Stimulated activated CD4-positive, alpha-beta T cell treated with anti-CD3 and anti-CD28 coated beads, Interleukin-15, amount 100 ng/mL, for 1 hour (primary cell): ENCODE results near the gene GFPT1.
"Not testable (repeated sequence)": the region's sequence is repeated elsewhere in the genome, so short reads cannot be mapped to it uniquely, and the experiment has no call there.

Experiments
- DNase-seq, 2 donors: peaks; one replicate each; pipeline ENCODE4 v3.0.0-alpha.2; 2020; ENCODE audit warnings: low read depth in 1 of 2, low spot score in 1 of 2

GFPT1 gene

DNA sequence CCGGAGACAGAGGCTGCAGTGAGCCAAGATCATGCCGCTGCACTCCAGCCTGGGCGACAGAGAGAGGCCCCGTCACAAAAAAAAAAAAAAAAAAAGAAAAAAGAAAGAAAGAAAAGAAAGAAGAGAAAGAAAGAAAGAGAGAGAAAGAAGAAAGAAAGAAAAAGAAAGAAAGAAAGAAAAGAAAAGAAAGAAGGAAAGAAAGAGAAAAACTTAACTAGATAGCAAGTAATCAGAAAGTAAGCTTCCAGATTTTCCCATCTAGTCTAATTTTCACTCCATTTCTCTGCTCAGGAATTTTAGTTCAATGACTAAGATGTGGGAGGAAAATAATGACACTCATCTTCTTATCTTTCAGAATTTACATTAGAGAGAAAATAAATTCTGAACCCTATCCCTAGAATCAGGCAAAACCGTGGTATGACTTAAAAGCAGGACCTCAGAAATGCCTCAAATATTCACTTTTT, 2.4 kb downstream of the GFPT1 start:
- DNase-seq: no peak

DNA sequence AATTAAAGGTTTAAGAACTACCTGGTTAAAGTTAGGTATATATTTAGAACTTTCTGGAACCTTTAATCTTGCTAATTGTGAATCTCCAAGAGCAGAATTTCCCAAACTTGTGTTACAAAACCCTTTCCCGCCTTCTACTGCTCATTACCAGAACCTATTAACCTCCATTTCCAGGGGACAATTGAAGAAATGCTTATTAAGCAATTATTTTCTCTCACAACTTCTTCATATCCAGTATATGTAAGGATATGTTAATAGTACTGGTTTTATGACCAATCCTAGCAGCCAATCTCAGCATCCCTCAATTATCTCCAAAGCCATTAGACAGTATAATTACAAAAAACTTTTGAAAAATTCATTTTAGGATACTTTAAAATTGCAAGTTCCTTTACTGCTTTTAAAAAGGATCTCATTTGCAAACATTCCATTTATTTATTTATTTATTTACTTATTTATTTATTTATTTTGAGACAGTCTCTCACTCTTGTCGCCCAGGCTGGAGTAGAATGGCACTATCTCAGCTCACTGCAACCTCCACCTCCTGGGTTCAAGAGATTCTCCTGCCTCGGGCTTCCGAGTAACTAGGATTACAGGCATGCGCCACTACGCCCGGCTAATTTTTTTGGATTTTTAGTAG, 3.7 kb downstream of the GFPT1 start:
- DNase-seq: no peak

DNA sequence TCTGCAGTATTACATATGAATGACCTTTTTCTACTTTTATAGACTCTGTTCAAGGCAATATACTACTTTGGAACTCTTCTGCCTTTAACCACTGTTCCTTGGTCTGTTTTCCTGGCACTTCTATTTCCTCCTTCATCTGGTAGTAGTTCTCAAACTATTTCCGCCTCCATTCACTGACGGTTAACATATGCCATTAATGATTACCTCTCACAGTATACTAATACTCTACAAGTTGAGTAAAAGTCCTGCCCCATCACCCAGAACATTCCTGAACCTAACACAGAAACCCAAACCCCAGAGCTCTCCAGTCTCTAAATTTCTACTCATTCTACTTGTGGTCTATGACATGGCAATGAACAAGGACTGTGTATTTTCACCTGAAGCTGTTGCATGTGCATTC, 4.5 kb downstream of the GFPT1 start:
- no peak for DNase-seq

DNA sequence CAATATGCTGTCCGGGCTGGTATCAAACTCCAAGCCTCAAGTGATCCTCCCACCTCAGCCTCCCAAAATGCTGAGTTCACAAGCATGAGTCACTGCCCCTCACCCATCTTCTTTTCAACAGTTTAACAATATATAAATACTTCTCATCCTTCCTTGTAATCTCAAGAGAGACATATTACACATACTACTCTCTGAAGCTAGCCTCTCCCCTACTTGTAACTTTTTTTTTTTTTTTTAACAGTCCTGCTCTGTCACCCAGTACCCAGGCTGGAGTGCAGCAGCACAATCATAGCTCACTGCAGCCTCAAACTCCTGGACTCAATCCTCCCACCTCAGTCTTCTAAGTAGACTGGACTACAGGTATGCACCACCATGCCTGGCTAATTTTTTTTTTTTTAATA, 5.7 kb downstream of the GFPT1 start:
- no peak for DNase-seq

DNA sequence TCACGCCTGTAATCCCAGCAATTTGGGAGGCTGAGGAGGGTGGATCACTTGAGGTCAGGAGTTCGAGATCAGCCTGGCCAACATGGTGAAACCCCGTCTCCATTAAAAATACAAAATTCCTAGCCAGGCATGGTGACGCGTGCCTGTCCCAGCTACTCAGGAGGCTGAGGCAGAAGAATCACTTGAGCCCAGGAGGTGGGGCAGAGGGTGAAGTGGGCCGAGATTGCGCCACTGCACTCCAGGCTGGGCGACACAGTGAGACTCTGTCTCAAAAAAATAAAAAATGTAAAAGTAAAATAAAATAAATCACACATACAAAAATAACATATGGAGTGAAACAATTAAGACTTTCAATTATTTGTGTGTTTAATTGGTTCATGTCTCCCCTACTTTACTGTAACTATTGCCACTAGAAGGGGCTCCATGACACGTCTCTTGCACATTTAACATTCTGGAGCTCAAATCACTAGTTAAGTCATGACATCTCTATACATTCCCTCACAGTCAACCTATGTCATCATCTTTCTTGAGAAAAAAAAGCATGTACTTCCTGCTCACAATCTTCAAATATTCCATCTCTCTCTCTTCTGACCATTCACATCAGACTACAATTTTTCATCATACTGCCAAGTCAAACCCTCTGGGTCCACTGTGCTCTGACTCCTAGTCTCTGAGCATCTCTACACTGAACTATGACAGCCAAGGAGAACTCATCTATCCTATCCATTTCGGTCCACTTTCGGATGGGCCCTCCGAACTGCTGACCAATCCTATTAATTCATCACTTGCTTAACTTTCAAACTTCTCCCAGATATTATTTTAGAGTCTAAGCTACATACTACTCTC, 6.7 kb downstream of the GFPT1 start:
- no peak for DNase-seq

DNA sequence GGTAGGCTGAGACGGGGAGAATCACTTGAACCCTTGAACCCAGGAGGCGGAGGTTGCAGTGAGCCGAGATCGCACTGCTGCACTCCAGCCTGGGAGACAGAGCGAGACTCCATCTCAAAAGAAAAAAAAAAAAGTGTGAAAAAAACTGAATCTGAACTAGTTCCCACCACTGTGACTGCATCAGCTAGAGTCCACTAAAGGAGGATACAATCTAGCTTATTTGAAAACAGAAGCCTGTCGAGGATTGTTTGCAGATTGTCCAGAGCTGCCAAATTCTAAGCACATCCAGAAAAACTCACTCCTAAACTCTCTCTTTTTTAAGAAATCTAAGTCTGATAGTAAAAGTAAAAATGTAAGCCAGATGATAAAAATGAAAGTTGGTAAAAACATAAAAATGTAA, 10.6 kb downstream of the GFPT1 start:
- DNase-seq: no peak

DNA sequence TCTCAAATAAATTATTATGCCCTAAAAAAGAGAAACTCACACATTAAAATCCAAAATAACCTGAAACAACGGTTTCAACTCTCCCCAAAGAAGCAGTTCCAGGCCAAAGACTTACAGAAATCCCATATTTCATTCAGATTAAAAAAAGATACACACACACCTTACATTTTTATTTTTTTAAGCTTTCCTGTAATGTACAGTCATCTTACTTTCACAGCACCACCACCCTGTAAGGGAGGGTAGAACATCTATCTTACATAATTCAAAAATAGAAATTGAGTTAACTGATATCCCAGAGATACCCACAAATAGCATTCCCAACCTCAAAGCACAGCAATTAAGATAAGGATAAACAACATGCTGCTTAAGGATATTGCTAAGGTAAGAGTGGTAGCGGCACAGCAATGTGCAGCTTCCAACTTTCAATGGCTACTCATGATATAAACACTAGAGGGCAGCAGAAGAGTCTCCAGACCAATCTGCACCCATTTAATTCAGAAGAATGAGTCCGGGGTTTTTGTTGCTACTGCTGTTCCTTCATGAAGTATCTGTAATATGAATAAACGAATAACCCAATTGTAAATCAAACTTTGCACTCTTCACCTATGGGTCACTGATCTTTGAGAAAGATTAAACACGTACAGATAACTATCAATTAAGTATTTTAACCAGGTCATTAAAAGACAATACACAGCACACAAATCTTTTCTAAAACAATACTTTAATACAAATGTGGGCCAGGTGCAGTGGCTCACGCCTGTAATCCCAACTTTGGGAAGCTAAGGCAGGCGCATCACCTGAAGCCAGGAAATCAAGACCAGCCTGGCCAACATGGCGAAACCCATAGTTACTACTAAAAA, 11.3 kb downstream of the GFPT1 start:
- no peak for DNase-seq

DNA sequence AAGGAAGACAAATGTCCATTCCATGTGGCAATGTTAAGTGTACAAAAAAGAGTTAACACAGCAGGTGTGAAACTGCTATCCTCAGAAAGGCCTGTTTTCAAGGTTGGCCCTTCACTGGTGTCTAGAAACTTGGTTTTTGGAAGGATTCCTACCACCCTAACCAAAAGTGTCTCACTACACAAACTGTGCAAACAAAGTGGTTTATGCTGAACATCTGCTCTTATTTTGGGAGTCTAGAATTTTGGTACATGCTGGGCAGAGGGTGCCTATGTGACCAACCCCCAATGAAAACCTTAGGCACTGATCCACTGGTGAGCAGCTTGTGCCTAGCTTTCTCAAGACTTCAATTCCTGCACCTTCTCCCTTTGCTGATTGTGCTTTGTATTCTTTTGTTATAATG, 14.3 kb downstream of the GFPT1 start:
- no peak for DNase-seq

DNA sequence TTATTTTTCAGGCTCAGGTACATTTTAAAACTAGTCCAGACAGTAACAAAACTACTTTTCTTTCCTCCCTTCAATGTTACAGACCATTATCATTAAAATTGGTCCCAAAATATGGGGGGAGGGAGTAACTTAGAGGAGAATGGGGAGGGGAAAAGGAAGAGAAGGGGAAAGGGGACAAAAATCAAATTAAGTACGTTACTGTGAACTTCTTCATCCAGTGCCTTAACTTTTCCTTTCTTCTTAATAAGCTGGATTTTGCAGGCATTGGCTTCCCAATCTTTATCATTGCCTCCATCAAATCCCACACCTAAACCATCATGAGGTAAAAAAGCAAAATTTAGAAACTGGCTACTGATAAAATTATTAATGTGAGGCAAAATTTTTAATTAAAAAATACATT, 17.2 kb downstream of the GFPT1 start:
- no peak for DNase-seq

DNA sequence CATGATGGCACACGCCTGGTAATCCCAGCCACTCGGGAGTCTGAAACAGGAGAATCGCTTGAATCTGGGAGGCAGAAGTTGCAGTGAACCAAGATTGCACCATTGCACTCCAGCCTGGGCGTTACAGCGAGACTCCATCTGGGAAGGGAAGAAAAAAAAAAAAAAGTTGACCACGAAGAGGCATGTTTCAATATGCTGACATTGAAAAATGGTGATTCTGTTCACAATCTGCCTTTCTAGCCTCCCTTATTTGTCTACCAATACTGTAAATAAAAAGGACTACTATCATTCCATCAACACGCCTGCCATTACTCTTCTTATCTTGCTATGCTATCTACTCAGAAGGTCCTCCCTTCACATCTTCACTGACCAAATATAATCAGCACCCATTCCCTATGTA, 18.4 kb downstream of the GFPT1 start:
- DNase-seq: no peak

DNA sequence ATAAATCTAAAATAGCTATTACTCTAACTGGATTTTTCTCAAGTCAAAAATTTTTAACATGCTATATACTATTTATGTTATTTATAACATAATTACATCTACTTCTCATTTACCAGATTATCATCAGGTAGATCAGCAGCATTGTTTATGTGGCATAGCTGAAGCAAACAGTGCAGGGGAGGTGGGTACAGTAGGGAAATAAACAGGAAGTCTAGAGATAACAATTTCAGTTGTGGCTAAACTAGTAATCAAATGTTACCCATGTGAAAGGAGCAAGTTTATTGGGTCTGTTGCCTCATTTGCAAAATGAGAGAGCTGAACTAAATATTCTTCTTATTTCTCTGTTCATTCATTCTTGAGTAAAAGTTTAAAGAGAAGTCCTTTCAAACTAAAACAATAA, 27.7 kb downstream of the GFPT1 start:
- no peak for DNase-seq

DNA sequence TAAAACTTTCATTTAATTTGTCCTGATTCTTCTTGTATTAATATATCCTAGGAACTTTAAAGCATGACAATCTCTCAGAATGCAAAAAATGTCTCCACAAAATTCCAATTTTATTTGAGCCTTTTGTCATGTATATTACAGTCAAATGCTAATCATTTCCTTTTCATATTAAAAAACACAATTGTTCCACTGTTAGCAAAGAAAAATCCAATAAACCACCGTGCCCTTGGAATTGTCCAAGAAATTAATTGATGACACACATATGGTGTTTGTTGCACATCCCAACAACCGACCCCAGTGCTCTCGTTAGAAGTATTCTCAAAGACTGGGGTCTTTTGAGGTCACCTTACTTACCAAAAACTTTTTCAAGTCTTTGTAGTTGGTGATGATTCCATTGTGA, 28.1 kb downstream of the GFPT1 start:
- DNase-seq: no peak

DNA sequence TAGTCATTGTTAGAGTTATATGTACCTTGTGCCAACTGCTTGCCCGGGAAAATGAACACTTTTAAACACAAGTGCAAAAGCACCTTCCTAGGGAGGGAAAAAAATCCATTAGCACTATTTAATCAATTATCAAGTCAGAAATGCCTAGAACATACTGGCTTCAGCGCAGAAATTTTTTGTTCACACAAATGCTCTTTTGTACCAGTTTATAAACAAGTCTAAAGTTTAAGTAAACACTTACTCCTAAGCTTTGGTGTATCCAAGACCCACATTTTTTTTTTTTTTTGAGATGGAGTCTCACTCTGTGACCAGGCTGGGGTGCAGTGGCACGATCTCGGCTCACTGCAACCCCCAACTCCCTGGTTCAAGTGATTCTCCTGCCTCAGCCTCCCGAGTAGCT, 30.6 kb downstream of the GFPT1 start:
- DNase-seq: no peak

DNA sequence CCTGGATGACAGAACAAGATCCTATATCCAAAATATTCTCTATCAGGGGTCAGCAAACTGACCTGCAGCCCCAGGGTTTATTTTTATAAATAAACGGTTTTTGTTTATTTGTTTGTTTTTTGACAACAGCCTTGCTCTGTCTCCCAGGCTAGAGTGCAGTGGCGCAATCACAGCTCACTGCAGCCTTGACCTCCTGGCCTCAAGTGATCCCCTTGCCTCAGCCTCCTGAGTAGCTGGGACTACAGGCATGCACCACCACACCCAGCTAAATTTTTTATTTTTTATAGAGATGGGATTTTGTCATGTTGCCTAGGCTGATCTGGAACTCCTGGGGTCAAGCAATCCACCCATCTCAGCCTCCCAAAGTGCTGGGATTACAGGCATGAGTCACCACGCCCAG, 32.1 kb downstream of the GFPT1 start:
- DNase-seq: not testable (repeated sequence)

DNA sequence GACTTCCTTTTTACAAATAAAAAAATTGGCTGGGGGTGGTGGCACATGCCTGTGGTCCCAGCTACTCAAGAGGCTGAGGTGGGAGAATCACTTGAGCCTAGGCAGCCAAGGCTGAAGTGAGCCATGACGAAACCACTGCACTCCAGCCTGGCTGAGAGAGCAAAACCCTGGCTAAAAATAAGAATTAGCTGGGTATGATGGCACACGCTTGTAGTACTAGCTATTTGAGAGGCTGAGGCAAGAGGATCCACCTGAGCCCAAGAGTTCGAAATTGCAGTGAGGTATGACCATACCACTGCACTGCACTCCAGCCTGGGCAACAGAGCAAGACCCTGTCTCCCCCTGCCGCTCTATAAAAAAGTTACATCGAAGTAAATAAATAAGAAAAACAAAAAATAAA, 33.7 kb downstream of the GFPT1 start:
- no peak for DNase-seq

DNA sequence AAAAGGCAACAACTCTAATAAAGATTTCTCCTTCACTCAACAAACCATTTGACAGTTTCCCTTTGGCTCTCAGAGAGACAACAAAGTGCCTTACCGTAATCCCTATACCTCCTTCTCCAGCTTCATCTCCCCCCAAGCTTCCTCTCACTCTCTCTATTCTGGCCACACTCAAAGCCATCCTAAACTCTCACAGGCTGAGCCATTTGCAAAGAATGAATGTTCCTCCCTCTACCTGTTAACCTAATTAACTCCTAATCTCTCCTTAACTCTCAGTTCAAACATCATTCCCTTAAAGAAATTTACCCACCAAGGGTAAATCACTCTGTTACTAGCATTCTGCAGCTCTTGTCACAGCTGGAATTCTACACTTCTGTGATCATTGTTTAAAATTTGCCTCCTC, 38.2 kb downstream of the GFPT1 start:
- DNase-seq: no peak

DNA sequence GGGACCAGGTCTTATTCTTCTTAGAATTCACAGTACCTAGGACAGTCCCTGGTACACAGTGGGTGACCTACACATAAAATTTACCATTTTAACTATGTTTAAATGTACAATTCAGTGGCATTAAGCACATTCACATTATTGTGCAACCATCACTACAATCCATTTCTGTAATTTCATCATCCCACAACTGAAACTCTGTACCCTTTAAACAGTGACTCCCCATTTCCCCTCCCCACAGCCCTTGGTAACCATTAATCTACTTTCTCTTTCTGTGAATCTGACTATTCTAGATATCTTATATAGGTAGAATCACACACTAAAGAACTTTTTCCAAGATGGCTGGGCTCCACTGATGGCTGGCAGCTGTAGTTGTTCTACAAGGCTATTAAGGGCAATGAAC, 41.6 kb downstream of the GFPT1 start:
- no peak for DNase-seq

DNA sequence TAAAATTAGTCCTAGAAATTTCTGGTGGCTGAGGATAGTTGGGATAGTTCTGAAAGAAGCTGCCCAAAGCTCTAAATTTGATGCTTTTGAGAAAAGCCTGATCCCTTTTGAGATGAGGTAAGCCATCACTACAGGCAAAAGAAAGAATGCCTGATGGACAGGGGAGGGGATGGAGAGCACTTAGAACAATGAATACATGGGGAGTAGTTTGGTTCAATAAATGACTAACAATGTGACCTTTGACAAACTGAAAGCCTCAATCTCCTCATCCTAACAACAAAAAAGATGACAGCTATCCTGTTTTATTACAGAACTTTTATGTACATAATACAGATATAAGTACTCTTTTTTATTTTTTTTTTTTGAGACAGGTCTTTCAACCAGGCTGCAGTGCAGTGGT, 42.7 kb downstream of the GFPT1 start:
- DNase-seq: no peak

DNA sequence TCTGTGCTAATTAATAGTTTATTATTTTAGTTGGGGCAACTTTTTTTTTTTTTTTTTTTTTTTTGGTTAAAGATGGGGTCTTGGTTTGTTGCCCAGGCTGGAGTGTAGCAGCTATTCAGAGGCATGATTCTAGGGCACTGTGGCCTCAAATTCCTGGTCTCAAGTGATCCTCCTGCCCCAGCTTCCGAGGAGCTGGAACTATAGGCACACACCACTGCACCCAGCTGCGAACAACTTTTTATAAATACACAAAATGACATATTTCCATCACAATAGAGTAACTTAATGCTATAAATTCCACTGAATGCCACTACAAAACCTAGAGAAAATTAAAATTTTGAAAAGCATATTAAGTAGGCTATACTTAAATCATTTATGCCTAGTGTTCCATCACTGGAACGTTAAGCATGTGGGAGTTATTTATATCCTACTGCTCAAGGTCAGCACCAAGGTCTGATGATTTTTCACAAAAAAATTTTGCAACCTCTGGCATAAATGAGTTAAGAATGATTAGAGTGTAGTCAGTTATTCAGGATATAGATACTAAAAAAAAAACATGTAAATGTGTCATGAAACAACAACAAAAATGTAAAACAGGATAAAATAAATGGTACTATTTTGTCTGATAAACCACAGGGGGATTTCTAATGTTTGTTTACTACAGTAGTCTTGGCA, 46.8 kb downstream of the GFPT1 start:
- DNase-seq: no peak

DNA sequence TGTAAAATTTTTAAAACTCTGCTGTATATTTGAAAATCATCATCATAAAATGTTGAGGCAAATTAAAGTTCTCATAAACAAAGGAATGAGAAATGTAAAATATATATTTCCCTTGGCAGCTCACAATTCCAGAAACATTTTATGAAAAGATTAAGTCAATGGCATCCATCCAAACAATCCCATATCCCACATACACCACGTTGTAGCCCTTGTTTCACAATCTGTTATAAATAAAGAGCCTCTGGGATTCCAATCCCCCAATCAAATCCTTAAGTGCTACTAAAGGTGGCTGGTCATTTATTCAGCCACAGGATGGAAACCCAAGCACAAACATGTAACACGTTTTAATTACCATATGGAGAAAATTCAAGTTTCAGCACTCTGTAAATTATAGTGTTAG, 51.7 kb downstream of the GFPT1 start:
- DNase-seq: no peak

DNA sequence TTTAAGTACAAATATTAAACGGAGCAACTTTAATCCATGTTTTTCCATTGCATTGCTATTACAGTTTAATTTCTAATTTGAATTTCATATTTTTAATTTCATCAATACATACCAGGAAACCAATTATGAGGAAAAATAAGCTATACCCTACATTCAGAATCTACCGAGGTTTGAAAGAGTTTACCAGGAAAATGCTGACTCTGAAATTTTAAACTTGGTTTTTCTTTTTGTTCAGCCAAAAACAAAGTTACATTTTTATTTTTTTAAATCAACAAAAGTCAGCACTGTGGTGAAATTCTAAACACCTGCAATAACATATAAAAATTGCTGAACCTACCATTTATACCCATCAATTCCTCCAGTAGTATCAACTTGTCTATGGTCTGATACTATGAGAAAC, 53.7 kb downstream of the GFPT1 start:
- DNase-seq: no peak
